Measurements from ENCODE around the gene S100Z.

S100Z gene

DNA sequence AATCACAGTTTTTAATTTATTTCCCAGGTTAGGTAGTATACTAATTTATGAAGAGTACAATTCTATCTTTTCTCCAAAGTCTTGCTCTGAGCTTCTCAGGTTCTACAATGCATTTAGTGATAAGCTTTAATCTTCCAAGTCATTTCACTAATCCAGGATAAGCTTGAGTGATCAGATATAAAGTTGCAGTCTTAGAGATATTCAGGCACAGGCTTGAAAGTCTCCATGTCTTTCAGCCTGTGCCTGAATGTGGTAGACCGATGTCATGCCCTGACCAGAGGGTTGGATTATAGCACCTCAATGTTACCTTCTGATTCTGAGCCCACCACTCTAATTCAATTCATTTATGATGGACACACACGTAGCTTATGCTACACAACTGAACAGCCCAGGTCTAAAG, 106.2 kb downstream of the S100Z start:
- no peak for DNase-seq

DNA sequence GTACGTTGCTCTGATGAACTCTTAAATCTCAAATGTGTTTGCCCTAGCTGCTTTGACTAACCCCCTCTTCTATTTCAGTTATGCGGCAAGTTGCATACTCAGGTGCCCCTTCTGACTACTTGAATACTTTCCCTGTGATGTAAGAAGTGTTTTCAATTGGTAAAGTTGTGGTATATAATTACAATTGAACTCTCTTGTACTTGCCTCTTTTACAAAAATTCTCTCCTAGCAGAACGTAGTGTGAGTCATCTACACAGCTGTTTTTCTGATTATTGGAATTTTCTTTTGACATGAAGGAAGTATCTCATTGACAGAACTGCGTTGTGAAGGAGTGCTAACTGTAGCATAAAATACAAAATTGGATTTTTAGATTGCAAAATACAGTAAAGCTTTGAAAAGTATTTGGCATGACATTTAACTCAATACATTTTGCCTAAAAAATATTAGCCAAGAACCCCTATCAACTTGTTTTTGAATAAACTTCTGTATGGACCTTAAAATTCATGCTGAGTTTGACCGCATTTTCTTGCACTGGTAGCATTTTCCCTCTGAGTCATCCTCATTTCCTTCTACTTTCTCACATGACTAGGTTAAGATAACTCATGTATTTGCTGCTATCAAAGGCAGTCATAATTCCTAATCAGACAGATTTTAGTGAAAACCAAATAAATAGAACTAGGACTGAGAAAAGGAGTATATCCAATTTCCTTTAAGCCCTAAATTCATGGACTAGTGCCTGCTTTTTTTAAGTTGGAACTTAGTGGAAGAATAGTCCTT, 109.4 kb downstream of the S100Z start:
- no peak for DNase-seq

DNA sequence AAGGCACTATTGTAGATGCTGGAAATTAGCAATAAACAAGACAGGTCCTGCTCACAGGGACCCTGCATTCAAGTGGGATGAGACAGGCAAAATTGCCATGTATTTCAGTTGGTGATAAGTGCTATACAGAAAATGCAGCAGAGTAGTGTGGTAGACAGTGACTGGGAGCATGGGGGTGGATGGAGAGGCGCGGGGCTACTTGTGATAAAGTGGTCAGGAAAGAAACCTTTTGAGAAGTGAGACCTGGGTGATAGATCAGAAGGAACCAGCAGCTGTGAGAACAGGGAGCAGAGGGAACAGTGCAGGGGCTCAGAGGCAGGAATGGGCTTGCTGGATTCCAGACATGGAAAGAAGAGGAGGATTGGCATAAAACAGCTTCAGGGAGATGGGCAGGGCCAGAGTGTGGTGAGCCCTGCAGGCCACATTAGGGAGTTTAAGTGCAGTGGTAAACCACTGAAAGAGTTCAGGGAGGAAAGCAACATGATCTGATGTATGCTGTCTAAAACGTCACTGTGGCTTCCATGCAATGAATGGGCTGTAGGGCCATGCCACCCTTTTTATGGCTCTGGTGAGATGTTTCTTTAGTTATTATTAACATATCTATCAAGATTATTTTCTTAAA, 110.3 kb downstream of the S100Z start:
- no peak for DNase-seq

DNA sequence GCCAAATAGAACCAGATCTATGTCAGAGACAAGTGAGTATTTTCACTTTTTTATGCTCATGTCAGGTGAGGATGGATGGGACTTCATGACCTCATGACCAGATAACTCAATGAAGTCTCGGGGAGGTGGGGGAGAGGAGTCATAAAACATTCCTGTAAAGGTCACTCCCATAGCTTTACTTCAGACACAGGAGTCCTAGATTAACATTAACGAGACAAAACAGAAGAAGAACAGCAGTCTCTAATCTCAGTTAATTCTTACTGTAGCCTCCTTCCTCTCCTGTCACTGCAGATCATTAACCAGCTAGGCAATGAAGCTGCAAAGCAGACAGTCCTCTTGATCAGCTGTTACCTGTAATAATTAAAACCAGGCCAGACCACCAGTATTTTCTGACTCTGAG, 114.2 kb downstream of the S100Z start:
- DNase-seq: no peak

Measured in NCI-H526 treated with DMSO at 0.1 percent for 48 hours (cell line).